ENCODE measurements around the gene RPH3AL. TPM values are rescaled to one million over a fixed set of nuclear protein-coding genes. Genes with fewer than 3 reads are reported as not detected.

RPH3AL gene
- total and polyA plus RNA-seq, 10 donors: 4.8 to 182 (median 49.1) TPM

DNA sequence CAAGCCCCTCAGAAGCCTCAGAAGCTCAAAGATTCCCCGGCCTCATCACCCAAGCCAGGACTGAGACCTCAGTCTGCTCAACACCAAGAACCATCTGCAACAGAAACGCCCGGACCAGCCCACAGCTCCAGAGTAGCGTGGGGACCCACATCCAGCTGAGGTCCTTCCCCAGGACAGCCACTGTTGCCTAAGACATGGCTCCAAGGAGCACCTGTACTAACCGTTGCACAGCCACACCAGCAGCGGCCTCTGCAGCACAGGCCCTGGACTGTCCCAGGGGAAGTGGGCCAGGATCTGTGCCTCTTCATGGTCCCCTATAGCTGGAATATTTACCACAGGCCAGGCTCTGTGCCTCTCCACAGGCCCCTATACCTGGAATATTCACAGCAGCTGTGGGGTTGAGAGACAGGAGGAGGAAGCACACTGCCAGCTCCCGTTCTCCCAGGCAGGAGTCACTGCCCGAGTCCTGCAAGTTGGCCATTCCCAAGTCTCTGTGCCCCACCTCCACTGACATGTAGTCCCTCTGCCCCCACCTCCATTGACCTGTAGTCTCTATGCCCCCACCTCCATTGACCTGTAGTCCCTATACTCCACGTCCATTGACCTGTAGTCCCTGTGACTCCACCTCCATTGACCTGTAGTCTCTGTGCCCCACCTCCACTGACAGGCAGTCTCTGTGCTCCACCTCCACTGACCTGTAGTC is 38.5 kb downstream of the RPH3AL start:
- no peak for DNase-seq
- Histone ChIP-seq H3K27me3 (replicated peaks in 1 of 7) (no peaks in the 10 kb centered on the region), H3K36me3 (peaks cover 0 to 17% (median 5%) of the 10 kb centered on the region in 6 donors), H3K9me3 (no peaks in the 10 kb centered on the region), H3K4me3 (no peak overlapping the region), H3K27ac (no peak overlapping the region), H3K4me1 (peaks cover 0 to 9% (median 3%) of the 10 kb centered on the region in 6 donors)
- TF ChIP-seq POLR2A (IDR thresholded peaks at IDR 0.05): no peak
- TF ChIP-seq, protein P1, sequence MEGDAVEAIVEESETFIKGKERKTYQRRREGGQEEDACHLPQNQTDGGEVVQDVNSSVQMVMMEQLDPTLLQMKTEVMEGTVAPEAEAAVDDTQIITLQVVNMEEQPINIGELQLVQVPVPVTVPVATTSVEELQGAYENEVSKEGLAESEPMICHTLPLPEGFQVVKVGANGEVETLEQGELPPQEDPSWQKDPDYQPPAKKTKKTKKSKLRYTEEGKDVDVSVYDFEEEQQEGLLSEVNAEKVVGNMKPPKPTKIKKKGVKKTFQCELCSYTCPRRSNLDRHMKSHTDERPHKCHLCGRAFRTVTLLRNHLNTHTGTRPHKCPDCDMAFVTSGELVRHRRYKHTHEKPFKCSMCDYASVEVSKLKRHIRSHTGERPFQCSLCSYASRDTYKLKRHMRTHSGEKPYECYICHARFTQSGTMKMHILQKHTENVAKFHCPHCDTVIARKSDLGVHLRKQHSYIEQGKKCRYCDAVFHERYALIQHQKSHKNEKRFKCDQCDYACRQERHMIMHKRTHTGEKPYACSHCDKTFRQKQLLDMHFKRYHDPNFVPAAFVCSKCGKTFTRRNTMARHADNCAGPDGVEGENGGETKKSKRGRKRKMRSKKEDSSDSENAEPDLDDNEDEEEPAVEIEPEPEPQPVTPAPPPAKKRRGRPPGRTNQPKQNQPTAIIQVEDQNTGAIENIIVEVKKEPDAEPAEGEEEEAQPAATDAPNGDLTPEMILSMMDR (IDR thresholded peaks at IDR 0.05 in 8 of 11, conservative IDR thresholded peaks at IDR 0.05 in 3 of 11): no peak
- no peak for TF ChIP-seq POLR2AphosphoS5 (IDR thresholded peaks at IDR 0.05)
- intact Hi-C loops (cut with DNase I; ENCODE audit: low total_unique reads): no loop called here
- WGBS, 5 donors: 83 to 93% (median 90%) methylated on average over 7 to 9 of the region's 9 CpGs

DNA sequence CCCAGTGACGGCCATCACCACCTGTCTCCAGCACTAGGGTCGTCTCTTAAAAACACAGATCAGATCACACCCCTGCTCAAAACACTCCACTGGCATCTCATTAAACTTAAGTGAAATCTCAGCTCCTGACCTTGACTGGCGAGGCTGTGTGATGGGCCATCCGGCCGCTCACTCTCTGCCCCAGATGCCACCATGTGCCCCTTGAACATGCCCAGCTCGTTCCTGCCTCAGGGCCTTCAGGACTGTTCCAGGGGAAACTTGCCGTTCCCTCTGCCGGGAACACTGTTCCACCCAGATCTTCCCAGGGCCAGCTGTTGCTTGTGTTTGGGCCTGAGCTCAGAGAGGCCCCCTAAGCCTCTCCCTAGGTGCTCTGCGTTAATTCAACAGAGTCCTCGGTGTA is 39.4 kb downstream of the RPH3AL start:
- H3K4me3 ChIP-seq: no peak overlapping the region
- H3K27ac ChIP-seq: no peak overlapping the region
- TF ChIP-seq, protein P1 (IDR thresholded peaks at IDR 0.05 in 8 of 11, conservative IDR thresholded peaks at IDR 0.05 in 3 of 11): no peak
- TF ChIP-seq POLR2A (IDR thresholded peaks at IDR 0.05) (no peak), POLR2AphosphoS5 (IDR thresholded peaks at IDR 0.05) (no peak)
- no peak for DNase-seq
- intact Hi-C loops (cut with DNase I; ENCODE audit: low total_unique reads): no loop called here
- H3K36me3 ChIP-seq: peaks cover 0 to 9% (median 1%) of the 10 kb centered on the region in 6 donors
- H3K4me1 ChIP-seq: peaks cover 0 to 18% (median 9%) of the 10 kb centered on the region in 6 donors
- no peaks in the 10 kb centered on the region for H3K9me3 ChIP-seq
- no peaks in the 10 kb centered on the region for H3K27me3 ChIP-seq (replicated peaks in 1 of 7)
- WGBS, 5 donors: 85 to 88% (median 87%) methylated on average over 10 of the region's 10 CpGs

DNA sequence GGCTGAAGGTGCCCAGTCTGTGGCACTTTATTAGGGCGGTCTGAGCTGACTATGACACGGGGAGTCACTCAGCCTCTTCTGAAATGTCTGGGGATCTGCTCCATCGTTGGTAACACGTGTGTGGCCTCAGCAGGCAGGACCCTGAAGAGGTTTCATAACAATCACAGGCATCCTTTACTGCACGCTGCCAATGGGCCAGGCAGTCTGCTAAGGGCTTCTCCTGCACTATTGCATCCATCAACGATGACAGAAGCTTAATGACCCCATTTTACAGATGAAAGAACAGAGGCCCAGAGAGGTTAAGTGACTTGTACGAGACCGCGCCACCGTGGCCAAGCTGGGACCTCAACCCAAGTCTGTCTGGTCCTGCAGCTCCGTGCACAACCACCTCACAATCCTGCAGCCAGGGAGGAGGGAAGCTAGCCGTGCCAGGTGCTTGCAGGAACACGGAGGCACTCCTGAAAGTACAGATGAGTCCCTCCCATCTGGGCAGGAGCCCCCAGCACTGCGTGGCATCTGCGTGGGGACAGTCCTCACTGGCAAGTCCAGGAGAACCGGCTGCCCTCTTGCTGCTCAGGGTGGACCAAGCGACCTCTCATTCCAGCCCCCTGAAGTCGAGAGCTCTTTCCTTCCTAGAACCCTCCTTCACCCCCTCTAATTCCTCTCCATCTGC is 40.0 kb downstream of the RPH3AL start:
- peak; percentile 70 for DNase-seq
- Histone ChIP-seq H3K4me3 (no peak overlapping the region), H3K9me3 (no peaks in the 10 kb centered on the region), H3K36me3 (peaks cover 0 to 6% (median 0%) of the 10 kb centered on the region in 6 donors), H3K27me3 (replicated peaks in 1 of 7) (no peaks in the 10 kb centered on the region), H3K4me1 (peaks cover 0 to 24% (median 14%) of the 10 kb centered on the region in 6 donors), H3K27ac (no peak overlapping the region)
- intact Hi-C loops (cut with DNase I; ENCODE audit: low total_unique reads): no loop called here
- WGBS, 5 donors: 82 to 89% (median 86%) methylated on average over 17 to 18 of the region's 18 CpGs
- TF ChIP-seq POLR2A (IDR thresholded peaks at IDR 0.05) (no peak), POLR2AphosphoS5 (IDR thresholded peaks at IDR 0.05) (no peak)
- TF ChIP-seq, protein P1 (IDR thresholded peaks at IDR 0.05 in 8 of 11, conservative IDR thresholded peaks at IDR 0.05 in 3 of 11): no peak

DNA sequence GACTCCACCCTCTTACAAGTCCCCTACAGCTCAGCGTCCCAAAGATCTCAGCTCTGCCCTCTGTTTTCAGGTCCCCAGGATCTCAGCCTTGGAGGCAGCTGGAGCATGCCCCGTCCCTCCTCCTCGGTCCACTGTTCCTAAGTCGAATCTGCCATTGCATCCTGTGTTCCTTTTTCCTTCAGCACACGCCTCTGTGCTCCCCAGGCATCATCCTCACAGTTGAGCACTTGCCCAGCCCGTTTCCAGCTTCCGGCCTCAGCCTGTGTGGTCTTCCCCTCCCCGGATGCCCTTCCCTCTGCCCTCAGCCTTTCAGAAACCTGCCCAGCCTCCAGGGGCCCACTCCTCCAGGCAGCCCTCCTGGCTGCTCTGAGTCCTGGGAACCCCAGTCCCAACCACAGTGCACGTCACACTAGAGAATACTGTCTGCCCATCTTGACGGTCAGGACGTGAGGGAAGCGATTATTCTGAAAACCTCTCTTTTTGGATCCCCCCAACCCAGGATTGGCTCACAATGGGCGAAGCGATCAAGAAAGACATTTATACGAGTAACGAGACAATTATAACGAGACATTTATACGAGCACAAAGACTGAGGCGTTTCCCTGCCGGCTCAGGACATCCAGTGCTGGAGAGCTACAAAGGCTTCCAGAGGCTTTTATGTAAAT is 41.4 kb downstream of the RPH3AL start:
- WGBS, 5 donors: 78 to 88% (median 84%) methylated on average over 20 of the region's 20 CpGs
- no peak for DNase-seq
- H3K27ac ChIP-seq: no peak overlapping the region
- H3K4me1 ChIP-seq: peaks cover 0 to 29% (median 17%) of the 10 kb centered on the region in 6 donors
- no peaks in the 10 kb centered on the region for H3K9me3 ChIP-seq
- peaks cover 0 to 5% (median 0%) of the 10 kb centered on the region in 6 donors for H3K36me3 ChIP-seq
- intact Hi-C loops (cut with DNase I; ENCODE audit: low total_unique reads): no loop called here
- no peak overlapping the region for H3K4me3 ChIP-seq
- TF ChIP-seq, protein P1 (IDR thresholded peaks at IDR 0.05 in 8 of 11, conservative IDR thresholded peaks at IDR 0.05 in 3 of 11): no peak
- TF ChIP-seq POLR2AphosphoS5 (IDR thresholded peaks at IDR 0.05): peak in 1 of 3 donors; percentile 31
- no peaks in the 10 kb centered on the region for H3K27me3 ChIP-seq (replicated peaks in 1 of 7)
